HepG2 (cell line): ENCODE measurements around the gene TYMP. TPM values are rescaled to one million over a fixed set of nuclear protein-coding genes. Genes with fewer than 3 reads are reported as not detected.

Experiments
- CREBL2 ChIP-seq: sonication (generic); formaldehyde crosslinking; IDR thresholded peaks from 2 replicates; pipeline ENCODE4 v1.8.1; 2023; ENCODE audit warnings: missing genetic modification reagents, mild to moderate bottlenecking, borderline replicate concordance
- EEA1 ChIP-seq: sonication (generic); formaldehyde crosslinking; IDR thresholded peaks from 2 replicates; pipeline ENCODE4 v1.5.1; 2020; ENCODE audit warnings: mild to moderate bottlenecking, missing genetic modification reagents, borderline replicate concordance
- ETV5 ChIP-seq: IDR thresholded peaks from 2 replicates; pipeline ENCODE4 v1.6.1; 2018; ENCODE audit warnings: missing biosample characterization, missing genetic modification reagents, inconsistent platforms, borderline replicate concordance
- FLYWCH1 ChIP-seq: sonication (generic); formaldehyde crosslinking; IDR thresholded peaks from 2 replicates; pipeline ENCODE4 v1.8.1; 2023; ENCODE audit warnings: mild to moderate bottlenecking, missing genetic modification reagents
- GABPB1 ChIP-seq: IDR thresholded peaks from 2 replicates; pipeline ENCODE4 v1.6.1; 2016; ENCODE audit warnings: mild to moderate bottlenecking, missing genetic modification reagents, moderate library complexity, missing compliant biosample characterization
- KLF9 ChIP-seq: IDR thresholded peaks from 2 replicates; pipeline ENCODE4 v1.6.1; 2016; ENCODE audit warnings: low read depth
- MYPOP ChIP-seq: sonication (generic); formaldehyde crosslinking; IDR thresholded peaks from 2 replicates; pipeline ENCODE4 v1.8.1; 2023; ENCODE audit warnings: mild to moderate bottlenecking, moderate library complexity, missing genetic modification reagents
- SRSF4 ChIP-seq: fragments of 200-400 bp; formaldehyde crosslinking; IDR thresholded peaks from one replicate; pipeline ENCODE4 v1.6.1; 2018; ENCODE audit warnings: mild to moderate bottlenecking, low read depth, low read length, moderate library complexity; ENCODE audit not compliant: poor library complexity, severe bottlenecking
- SRY ChIP-seq: sonication (generic); formaldehyde crosslinking; IDR thresholded peaks from 2 replicates; pipeline ENCODE4 v1.8.0; 2022; ENCODE audit warnings: mild to moderate bottlenecking, missing genetic modification reagents
- STAG1 ChIP-seq: sonication (generic); formaldehyde crosslinking; IDR thresholded peaks from 2 replicates; pipeline ENCODE4 v1.4.0; 2020; ENCODE audit warnings: missing genetic modification reagents
- ZFAT ChIP-seq: sonication (generic); formaldehyde crosslinking; conservative IDR thresholded peaks from 2 replicates; pipeline ENCODE4 v1.8.1; 2023; ENCODE audit warnings: missing genetic modification reagents, inconsistent platforms
- ZNF224 ChIP-seq: sonication (generic); formaldehyde crosslinking; IDR thresholded peaks from 2 replicates; pipeline ENCODE4 v1.5.0; 2020; ENCODE audit warnings: mild to moderate bottlenecking, missing genetic modification reagents
- ZNF280D ChIP-seq: sonication (generic); formaldehyde crosslinking; IDR thresholded peaks from 2 replicates; pipeline ENCODE4 v1.5.1; 2020; ENCODE audit warnings: mild to moderate bottlenecking, missing genetic modification reagents
- ZNF326 ChIP-seq: sonication (generic); formaldehyde crosslinking; IDR thresholded peaks from 2 replicates; pipeline ENCODE4 v1.4.0; 2020; ENCODE audit warnings: missing genetic modification reagents, borderline replicate concordance
- ZNF616 ChIP-seq: sonication (generic); formaldehyde crosslinking; IDR thresholded peaks from 2 replicates; pipeline ENCODE4 v1.5.0; 2020; ENCODE audit warnings: low read depth, mild to moderate bottlenecking, missing genetic modification reagents
- ZNF841 ChIP-seq: sonication (generic); formaldehyde crosslinking; IDR thresholded peaks from 2 replicates; pipeline ENCODE4 v1.8.1; 2023; ENCODE audit warnings: missing genetic modification reagents, borderline replicate concordance
- polyA plus RNA-seq, 8 experiments: library from polyadenylated mRNA; depleted of rRNA in 3 of 8; stranded (reverse) in 7 of 8; unstranded in 1 of 8; fragments of >200 nt; fragmentation: Illumina TruSeq in 4 of 8; extraction: Trizol in 4 of 8; gene quantifications; 2 replicates each; pipeline versions ENCODE4 v1.2.1 to v1.2.3, GENCODE V29; 2011 to 2016; ENCODE audit warnings: low read depth in 4 of 8, missing spikeins in 1 of 8, mixed read lengths in 1 of 8; ENCODE audit not compliant: insufficient read depth in 1 of 8
- total RNA-seq, 5 experiments: library from RNA; depleted of rRNA; stranded (reverse); fragments of >200 nt; fragmentation: Illumina TruSeq; extraction: Trizol; gene quantifications; 2 replicates each; pipeline ENCODE4 v1.2.3, GENCODE V29; 2016; ENCODE audit warnings: low read depth in 1 of 5
- TF ChIP-seq, protein P1 (sequence below): sonication (generic); formaldehyde crosslinking; IDR thresholded peaks from 2 replicates; pipeline ENCODE4 v1.5.0; 2020; ENCODE audit warnings: mild to moderate bottlenecking, missing genetic modification reagents
- TF ChIP-seq, protein P2 (sequence below): sonication (generic); formaldehyde crosslinking; IDR thresholded peaks from 2 replicates; pipeline ENCODE4 v1.5.0; 2020; ENCODE audit warnings: mild to moderate bottlenecking, missing genetic modification reagents, borderline replicate concordance
- TF ChIP-seq, protein P3 (sequence below): sonication (generic); formaldehyde crosslinking; IDR thresholded peaks from 2 replicates; pipeline ENCODE4 v1.8.0; 2023; ENCODE audit warnings: mild to moderate bottlenecking, missing genetic modification reagents

The TYMP gene
- total and polyA plus RNA-seq, 2 of the 13 experiments (the other 11 are each of a cell fraction or from before 2014, with no cell fraction given) = 3.9 to 4.3 TPM

- peak; percentile 39; the same call in 1 of the 2 replicates for TF ChIP-seq STAG1 (CRISPR knock-in tag)
- TF ChIP-seq CREBL2 (CRISPR knock-in tag) = no peak
- no peak for TF ChIP-seq ZNF326 (CRISPR knock-in tag)
- TF ChIP-seq ZNF616 (CRISPR knock-in tag) = peak; percentile 56; the same call in 1 of the 2 replicates
- TF ChIP-seq MYPOP (CRISPR knock-in tag) = peak; percentile 85
- TF ChIP-seq FLYWCH1 = 0 out of 2 replicates have a peak, but pooled peaks have one; percentile 61
- TF ChIP-seq SRSF4 = peak; percentile 92
- no peak for TF ChIP-seq ZFAT (CRISPR knock-in tag)
- TF ChIP-seq GABPB1 = peak; percentile 81
- TF ChIP-seq SRY (CRISPR knock-in tag) = 0 out of 2 replicates have a peak, but pooled peaks have one; percentile 28
- TF ChIP-seq ZNF224 (CRISPR knock-in tag) = no peak
- TF ChIP-seq, protein P1, sequence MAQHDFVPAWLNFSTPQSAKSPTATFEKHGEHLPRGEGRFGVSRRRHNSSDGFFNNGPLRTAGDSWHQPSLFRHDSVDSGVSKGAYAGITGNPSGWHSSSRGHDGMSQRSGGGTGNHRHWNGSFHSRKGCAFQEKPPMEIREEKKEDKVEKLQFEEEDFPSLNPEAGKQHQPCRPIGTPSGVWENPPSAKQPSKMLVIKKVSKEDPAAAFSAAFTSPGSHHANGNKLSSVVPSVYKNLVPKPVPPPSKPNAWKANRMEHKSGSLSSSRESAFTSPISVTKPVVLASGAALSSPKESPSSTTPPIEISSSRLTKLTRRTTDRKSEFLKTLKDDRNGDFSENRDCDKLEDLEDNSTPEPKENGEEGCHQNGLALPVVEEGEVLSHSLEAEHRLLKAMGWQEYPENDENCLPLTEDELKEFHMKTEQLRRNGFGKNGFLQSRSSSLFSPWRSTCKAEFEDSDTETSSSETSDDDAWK (CRISPR knock-in tag) = no peak
- TF ChIP-seq ZNF841 (CRISPR knock-in tag) = 0 out of 2 replicates have a peak, but pooled peaks have one; percentile 72
- 0 out of 2 replicates have a peak, but pooled peaks have one; percentile 49 for TF ChIP-seq EEA1
- no peak for TF ChIP-seq ZNF280D (CRISPR knock-in tag)
- TF ChIP-seq ETV5 = peak; percentile 80; the same call in 1 of the 2 replicates
- TF ChIP-seq, protein P2, sequence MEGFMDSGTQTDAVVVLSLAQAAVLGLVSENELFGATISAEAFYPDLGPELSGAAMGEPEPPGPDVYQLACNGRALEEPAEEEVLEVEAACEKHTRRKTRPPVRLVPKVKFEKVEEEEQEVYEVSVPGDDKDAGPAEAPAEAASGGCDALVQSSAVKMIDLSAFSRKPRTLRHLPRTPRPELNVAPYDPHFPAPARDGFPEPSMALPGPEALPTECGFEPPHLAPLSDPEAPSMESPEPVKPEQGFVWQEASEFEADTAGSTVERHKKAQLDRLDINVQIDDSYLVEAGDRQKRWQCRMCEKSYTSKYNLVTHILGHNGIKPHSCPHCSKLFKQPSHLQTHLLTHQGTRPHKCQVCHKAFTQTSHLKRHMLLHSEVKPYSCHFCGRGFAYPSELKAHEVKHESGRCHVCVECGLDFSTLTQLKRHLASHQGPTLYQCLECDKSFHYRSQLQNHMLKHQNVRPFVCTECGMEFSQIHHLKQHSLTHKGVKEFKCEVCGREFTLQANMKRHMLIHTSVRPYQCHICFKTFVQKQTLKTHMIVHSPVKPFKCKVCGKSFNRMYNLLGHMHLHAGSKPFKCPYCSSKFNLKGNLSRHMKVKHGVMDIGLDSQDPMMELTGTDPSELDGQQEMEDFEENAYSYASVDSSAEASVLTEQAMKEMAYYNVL (CRISPR knock-in tag) = peak; percentile 81; the same call in 1 of the 2 replicates
- TF ChIP-seq, protein P3, sequence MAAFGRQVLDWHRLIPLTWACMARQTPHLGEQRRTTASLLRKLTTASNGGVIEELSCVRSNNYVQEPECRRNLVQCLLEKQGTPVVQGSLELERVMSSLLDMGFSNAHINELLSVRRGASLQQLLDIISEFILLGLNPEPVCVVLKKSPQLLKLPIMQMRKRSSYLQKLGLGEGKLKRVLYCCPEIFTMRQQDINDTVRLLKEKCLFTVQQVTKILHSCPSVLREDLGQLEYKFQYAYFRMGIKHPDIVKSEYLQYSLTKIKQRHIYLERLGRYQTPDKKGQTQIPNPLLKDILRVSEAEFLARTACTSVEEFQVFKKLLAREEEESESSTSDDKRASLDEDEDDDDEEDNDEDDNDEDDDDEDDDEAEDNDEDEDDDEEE (CRISPR knock-in tag) = peak; percentile 84; the same call in 1 of the 2 replicates
- 0 out of 2 replicates have a peak, but pooled peaks have one; percentile 60 for TF ChIP-seq KLF9 (CRISPR knock-in tag)
Observed at GRCh38 chr22:50525104-50525857, 4.5 kb downstream of the TYMP start, which contains the start of gene SCO2 (continued).
